ENCODE data around the gene OR8D1.
A peak's percentile ranks its signal among the peaks of the same experiment; 100 is the strongest.

Gene OR8D1

DNA sequence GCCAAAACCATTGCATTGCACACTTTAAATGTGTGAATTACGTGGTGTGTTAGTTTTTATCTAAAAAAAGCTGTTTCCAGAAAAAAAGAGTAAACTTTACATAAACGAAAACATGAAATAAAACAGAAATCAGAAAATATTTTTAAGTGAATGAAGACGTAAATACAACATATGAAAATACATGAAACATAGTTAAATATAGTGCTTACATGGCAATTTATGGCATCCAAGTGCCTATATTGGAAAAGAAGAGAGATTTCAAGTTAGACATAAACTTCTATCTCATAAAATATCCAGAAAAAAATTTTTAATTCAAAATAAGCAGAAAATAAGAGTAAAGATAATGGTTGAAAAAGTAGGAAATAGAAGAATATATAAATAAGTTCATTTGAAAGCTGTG is 18.1 kb upstream of the OR8D1 start:
- no peak for DNase-seq (ENCODE audit: low read depth)
- H3K4me3 ChIP-seq (ENCODE audit: control insufficient read depth, low read depth, low read length): no peak overlapping the region
- TF ChIP-seq, protein P1, sequence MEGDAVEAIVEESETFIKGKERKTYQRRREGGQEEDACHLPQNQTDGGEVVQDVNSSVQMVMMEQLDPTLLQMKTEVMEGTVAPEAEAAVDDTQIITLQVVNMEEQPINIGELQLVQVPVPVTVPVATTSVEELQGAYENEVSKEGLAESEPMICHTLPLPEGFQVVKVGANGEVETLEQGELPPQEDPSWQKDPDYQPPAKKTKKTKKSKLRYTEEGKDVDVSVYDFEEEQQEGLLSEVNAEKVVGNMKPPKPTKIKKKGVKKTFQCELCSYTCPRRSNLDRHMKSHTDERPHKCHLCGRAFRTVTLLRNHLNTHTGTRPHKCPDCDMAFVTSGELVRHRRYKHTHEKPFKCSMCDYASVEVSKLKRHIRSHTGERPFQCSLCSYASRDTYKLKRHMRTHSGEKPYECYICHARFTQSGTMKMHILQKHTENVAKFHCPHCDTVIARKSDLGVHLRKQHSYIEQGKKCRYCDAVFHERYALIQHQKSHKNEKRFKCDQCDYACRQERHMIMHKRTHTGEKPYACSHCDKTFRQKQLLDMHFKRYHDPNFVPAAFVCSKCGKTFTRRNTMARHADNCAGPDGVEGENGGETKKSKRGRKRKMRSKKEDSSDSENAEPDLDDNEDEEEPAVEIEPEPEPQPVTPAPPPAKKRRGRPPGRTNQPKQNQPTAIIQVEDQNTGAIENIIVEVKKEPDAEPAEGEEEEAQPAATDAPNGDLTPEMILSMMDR (conservative IDR thresholded peaks at IDR 0.05; ENCODE audit: control insufficient read depth, insufficient read depth, low read depth, low read length): no peak

DNA sequence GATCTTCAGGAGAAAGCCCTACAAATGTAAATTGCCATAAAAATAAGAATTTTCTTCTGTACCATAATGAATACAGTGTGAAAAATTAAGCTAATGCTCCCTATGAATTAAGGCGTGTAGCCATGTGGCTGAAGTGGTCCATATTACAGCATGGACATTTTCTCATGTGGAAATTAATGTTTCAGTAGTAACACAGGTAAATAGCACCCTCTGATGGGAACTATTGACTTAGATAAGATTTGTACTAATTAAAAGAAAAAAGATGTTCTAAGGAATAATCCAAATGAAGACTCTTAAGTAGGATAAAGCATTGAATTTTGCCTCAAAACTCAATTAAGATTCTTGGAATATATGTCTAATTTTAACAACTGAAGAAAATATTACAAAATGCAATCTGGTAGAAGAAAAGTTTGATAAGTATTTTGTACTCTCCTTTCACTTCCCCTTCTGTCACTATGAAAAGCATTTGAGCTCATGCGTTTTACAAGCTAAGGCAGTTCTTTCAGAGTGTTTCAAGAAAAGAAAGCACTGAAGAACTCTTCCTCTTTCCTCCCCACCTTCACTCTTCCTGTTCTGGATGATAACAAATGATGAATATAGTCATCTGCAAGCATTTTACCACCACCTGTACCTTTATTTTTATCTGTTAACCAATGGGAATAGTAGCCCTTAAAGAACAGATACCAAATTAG is 16.2 kb upstream of the OR8D1 start:
- TF ChIP-seq, protein P1 (conservative IDR thresholded peaks at IDR 0.05; ENCODE audit: control insufficient read depth, insufficient read depth, low read depth, low read length): no peak
- peak; percentile 9 for DNase-seq (ENCODE audit: low read depth)
- no peak overlapping the region for H3K4me3 ChIP-seq (ENCODE audit: control insufficient read depth, low read depth, low read length)

DNA sequence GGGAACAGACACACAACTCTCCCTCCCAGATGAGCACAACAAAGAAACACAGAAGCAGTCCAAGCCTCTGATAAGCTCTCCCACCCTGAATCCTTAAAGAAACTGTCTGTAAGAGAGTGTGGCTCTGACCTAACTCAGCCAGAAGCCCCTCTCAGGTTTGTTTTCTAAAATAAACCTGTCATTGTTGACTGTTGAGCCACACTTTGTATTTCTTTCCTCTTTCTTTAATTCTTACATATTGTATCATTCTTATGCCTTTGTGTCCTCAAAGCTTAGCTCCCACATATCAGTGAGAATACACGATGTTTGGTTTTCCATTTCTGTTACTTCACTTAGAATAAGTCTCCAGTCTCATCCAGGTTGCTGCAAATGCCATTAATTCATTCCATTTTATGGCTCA is 14.0 kb upstream of the OR8D1 start:
- no peak overlapping the region for H3K4me3 ChIP-seq (ENCODE audit: control insufficient read depth, low read depth, low read length)
- DNase-seq (ENCODE audit: low read depth): no peak
- TF ChIP-seq, protein P1 (conservative IDR thresholded peaks at IDR 0.05; ENCODE audit: control insufficient read depth, insufficient read depth, low read depth, low read length): no peak

DNA sequence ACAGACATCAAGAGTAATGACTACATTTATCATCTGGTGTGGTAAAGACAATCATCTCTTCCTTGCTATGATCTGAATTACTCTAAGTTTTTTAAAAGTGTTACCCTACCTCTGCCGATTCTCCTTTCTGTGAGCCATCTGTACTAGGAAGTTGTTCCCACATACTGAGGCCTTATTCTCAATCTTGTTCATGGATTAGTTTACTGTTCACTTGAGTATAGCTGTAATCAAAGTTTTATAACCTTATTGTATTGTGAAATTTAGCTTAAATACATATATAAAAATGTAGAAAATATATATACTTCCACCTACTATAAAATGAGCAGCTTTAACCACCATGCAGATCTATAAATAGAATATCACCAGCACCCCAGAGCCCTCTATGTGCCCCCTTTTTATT is 8.6 kb upstream of the OR8D1 start:
- H3K4me3 ChIP-seq (ENCODE audit: control insufficient read depth, low read depth, low read length): no peak overlapping the region
- DNase-seq (ENCODE audit: low read depth): no peak
- TF ChIP-seq, protein P1 (conservative IDR thresholded peaks at IDR 0.05; ENCODE audit: control insufficient read depth, insufficient read depth, low read depth, low read length): no peak

DNA sequence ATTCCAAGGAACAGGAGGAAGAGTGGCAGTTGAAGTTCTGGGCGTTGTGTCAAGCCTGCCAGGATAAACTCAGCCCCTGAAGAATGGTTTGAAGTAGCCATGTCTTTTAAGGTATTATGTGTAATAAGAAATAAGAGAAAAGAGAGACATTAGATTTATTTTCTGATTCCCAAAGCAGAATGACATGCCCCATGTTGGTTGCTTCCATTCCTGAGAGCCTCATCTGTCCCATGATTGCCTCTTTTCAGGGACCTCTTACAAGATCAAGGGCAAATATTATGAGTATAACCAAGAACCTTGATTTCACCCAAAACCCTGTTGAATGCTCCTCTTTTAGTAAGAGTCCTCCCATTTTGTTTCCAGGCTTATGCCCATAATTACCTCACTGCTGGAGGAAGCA is 6.3 kb upstream of the OR8D1 start, which contains the start of gene OR8D2:
TSS of gene OR8D2 (minus strand) at position 101 of the 400 bp plus-strand sequence. CDS start at position 101, 0 bp downstream.
- no peak for DNase-seq (ENCODE audit: low read depth)
- no peak within 1 kb of the TSS for H3K4me3 ChIP-seq (ENCODE audit: control insufficient read depth, low read depth, low read length)
- TF ChIP-seq, protein P1 (conservative IDR thresholded peaks at IDR 0.05; ENCODE audit: control insufficient read depth, insufficient read depth, low read depth, low read length): no peak

DNA sequence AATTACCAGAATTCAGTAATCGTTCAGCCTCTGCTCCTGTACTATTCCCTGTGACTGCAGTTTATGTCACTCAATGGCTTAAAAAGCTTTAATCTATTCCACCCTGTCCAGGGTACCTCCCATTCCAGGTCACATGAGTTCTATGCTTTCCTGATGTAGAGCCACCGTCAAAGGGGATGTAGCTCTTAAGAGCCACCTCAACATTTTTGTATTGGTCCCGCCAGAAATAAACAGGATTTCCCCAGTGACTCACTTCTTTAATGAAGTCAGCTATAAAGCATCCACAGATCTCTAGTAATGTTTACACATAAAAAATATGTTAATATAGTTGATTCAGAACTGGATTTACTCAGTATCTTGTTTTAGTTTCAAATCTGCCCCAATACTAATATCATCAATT is 1.3 kb upstream of the OR8D1 start:
- peak; percentile 31 for DNase-seq (ENCODE audit: low read depth)
- TF ChIP-seq, protein P1 (conservative IDR thresholded peaks at IDR 0.05; ENCODE audit: control insufficient read depth, insufficient read depth, low read depth, low read length): no peak

More for the DNA sequence above, 1.3 kb upstream of the OR8D1 start:
- no peak overlapping the region for H3K4me3 ChIP-seq (ENCODE audit: control insufficient read depth, low read depth, low read length)
